Fibroblast of peridontal ligament (primary cell): ENCODE measurements around the gene AP1B1.

ENCODE experiments used
- DNase-seq: peaks from one replicate; pipeline ENCODE4 v3.0.0-alpha.2; 2010; ENCODE audit errors: extremely low read depth

AP1B1 gene

DNA sequence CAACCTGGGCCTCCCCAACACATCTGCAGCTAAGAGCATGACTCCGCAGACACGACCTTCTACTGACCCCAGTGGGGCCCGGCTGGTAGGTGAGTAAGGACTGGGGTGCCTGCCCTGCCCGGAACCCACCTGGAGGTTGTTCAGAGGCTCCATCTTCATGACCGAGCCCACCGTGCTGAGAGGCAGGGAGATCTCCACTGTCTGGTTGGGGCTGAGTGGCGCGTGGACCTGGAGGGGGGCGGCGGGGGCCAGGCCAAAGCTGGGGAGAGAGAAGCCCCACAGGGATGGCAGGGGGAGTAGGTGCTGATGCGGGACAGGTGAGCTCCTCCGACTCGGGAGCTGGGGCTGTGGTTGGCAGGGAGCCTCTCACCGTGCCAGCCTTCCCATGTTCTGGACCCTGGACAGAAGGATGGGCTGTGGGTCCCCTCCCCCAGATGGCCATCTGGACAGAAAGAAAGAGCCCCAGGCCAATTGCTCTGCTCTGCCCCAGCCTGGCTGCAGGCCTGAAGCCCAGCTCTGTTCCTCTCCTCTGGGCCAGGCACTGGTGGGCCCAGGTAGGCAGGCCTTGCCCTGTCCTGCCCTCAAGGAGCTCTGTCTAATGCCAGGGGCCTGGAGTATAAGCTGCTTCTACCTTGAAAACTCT is 56.6 kb downstream of the AP1B1 start:
- no peak for DNase-seq

DNA sequence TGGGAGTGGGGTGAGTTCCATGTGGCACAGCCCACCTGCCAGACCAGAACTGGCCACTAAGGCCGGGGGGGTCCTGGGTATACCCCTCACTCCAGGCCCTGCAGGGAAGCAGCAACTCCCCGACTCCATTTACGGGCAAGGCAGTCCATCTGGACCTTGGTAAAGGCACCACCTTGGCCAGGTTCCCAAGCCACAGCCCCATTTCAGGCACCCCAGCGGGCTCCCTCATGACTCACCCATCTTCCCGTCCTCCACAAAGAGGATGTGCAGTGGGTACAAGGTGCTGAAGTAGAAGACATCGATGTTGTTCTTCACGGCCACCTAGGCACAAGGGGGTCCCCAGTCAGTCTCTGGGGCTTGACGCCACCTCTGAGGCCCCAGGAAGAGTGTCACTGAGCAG is 57.2 kb downstream of the AP1B1 start:
- DNase-seq: no peak

DNA sequence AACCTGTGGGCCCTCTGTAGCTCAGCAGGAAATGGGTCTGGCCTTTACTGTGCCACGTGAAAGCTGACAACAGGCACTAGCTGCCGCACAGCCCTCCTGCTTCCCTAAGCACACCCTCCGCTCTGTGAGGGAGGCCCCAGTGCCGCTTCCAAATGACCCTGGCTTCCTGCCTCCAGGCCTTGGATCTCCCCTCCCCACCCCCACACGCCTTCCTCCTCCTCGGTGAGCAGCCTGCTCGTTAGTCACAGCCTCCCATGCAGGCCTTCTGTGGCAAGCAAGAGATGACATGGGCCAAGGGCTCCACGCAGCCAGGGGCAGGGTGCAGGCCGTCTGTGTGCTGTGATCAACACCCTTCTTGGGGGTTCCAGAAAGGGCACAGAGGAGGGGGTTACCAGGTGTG is 57.6 kb downstream of the AP1B1 start:
- DNase-seq: no peak

DNA sequence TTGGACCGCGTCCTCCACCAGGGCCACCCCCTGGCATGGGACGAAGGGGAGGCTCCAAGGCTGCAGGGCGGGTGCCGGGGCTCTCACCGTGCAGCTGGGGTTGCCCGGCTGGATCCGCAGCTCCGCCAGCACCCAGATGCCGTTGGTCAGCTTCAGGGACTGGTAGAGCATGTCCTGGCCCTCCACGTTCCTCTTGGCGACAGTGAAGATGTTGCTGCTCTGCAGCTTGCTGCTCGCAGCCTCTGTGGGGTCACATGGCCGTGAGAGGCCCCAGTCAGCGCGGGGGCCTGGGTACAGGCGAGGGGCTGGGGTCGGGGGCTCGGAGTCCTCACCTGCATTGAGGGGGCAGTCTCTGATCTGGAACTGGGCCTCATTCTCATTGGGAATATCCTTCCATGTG is 58.1 kb downstream of the AP1B1 start:
- DNase-seq: no peak

DNA sequence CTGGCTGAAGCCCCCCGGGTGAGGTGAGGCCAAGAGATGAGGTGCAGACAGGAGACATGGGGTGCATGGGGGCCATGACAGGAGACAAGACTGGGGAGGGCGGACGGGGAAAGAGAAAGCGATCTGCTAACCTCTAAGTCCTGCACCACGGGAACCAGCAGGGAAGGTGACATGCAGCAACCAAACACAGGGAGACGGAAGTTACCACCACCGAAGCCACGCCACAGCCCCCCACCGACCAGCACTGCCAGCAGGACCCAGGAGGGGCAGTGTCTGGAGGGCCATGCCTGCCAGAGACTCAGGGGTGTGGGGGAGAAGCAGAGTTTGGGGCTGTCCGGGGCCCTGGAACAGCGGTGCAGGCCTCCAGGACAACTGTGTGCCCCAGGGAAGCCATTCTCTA is 58.8 kb downstream of the AP1B1 start:
- DNase-seq: no peak

DNA sequence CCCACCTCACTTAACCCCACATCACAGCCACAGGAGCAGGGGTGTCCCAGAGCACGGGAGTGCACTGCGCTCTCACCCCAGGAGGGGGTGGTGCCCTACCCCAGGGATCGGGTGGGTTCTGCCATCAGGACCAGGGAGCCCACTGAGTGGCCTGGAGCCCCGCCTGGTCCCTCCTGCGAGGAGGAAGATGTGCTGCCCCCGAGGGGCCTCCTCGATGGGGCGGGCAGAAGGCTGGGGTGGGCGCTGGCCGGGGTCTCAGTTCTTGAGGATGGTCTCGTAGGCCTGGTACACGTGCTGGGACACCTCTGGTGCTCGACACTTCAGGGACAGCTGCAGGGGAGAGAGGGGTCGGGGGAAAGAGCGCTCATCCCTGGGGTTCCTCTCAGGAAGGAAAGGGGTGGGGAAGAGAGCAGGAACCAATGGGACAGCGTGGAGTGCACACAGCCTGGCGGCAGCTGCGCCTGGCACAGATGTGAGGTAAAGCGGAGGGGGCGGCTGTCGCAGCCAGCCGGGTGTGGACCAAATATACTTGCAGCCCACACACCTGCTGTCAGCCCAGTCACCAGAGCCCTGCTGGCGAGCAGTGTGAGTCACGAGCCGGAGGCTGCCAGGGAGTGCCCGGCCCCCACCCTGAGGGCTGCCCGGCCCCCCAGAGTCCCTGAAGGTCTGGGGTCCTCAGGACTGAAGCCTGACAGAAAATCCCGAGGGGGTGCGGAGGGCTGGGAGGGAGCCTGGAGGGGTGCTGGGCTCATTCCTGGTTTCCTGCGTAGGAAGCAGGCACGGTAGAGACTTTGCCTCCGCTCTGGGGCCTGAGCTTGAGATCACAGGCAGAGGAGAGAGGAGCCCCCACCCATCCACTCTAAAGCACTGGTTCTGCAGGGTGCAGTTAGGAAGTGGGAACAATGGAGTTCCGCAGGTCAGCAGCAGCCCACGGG is 59.5 kb downstream of the AP1B1 start:
- no peak for DNase-seq

DNA sequence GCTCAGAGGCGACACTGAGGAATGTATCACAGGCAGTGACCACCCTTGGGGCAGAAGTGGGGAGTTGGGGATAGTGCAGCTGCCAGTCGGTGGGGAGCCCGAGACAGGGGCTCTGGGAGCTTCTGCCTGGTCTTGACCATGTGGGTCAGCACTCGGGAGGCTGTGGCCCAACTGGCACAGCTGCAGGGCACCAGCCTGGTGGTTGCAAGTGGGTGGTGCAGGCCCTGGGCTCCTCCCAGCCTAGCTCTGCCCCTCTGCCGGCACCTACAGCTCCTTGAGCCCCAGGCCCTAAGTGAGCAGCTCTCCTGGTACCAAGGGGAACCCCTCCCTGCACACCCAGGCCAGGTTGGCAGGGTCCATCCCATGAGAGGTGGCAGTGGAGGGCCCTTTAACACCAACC is 60.3 kb downstream of the AP1B1 start:
- no peak for DNase-seq

DNA sequence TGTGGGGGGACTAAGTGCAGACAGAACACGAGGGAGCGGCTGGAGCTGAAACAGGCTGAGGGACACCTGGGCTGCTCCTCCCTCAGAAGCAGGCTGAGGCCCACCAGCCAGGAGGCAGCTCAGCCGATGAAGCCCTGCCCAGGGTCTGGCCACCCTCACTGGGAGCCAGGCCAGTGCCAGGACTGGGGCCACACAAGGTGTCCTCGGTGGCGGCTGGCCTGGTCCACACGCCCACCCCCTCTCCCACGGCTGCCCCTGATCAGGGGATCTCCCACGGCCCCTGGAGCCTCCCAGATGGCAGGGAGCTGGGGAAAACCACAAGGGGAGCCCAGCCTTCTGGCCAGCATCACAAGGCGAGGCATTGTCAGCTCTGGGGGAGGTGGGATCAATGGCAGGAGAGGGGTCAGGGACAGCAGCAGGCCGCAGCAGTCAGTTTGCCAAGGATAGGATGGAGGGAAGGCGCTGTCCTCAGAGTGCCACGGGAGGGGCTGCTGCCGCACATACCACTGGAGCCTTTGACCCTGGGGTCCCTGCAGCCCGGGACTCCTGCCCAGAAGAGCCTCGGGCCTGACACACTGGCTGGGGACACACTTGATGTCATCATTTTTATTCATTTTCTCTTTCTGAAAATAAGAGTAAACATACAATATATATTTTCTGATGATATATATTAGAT is 61.1 kb downstream of the AP1B1 start:
- DNase-seq: no peak

DNA sequence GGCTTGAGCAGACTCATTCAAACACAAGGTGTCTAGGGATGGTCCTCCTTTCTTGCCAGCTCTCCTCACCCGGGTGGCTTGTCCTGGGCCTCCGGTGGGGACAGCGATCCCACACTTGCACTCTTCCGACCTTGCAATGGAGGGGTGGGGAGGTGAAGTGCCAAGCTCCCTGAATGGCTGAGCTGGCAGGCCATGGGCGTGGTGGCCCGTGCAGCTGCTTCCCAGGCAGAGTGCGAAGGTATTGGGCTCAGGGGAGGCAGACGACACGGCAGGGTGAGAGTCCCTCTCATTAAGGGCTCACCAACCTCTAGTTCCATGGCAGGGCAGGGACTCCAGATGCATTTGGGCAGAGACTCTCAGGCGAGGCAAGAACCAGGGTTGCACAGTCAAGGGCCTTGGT is 61.9 kb downstream of the AP1B1 start:
- no peak for DNase-seq

DNA sequence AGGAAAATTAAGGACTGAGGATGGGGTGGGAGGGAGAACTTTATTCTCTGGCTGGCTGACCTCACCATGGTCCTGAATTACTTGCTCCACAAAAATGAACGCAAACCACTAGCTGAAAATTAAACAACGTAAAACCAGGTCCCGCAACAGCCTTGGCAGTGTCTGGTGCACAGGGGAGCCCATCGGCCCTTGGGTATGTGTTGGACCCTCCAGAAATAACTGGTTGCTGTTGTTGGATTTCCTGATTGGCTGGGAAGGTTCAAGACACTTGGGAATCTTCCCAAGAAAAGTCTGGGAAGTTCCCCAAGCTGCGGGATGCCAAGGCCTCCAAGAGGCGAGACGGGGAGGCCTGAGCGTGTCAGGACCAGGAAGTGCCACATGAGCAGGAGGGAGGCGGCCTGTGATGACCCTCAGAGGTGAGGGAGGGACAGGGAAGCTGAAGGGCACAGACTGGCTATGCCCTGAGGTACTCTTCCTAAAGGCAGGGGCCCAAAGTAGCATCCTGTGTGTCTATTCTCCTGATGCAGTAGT is 62.5 kb downstream of the AP1B1 start:
- DNase-seq: peak; percentile 28

DNA sequence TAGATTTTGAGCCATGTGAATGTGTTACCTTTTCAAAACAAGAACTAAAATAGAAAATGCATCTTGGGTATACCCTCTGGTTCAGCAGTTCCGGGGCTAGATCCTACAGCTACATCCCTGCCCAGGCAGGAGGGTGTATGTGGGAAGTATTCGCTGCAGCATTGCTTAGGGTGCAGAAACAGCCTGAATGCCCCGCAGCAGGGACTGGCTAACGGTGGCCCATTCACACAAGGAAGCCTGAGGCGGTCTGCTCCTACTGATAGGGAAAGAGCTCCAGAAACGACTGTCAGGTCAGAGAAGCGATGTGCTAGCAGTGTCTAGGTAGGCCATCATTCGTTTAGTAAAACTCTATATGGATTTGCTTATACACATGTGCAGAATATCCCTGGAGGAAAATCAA is 63.0 kb downstream of the AP1B1 start:
- no peak for DNase-seq

DNA sequence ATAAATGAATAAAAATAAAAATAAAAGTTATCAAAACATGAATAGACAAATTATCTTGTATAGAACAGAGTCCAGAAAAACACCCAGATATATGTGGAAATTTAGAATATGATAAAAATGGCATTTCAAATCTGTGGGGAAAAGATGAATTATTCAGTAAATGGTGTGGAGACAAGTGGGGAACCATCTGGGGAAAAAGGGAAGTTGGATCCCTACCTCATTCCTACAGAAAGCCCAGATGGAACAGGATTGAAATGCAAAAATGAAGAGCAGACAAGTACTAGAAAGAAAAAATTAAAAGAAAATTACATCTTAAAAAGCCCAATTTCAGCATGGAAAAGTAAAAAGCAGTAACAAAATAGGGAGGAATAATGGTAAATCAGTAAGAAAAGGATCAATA is 64.7 kb downstream of the AP1B1 start:
- DNase-seq: no peak

DNA sequence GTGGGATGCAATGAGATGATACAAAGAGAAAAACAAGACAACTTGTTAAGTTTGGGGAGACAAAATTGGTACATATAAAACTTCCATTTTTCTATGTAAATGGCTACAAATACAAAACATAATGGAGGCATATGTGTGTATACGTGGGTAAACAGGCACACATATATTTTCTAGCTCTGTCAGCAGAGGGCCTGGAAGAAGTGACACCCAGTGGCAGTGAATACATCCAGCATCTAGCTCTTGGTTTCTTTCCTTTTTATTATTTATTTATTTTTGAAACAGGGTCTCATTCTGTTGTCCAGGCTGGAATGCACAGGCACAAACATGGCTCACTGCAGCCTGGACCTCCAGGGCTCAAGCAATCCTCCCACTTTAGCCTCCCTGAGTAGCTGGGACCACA is 67.8 kb downstream of the AP1B1 start:
- DNase-seq: no peak

DNA sequence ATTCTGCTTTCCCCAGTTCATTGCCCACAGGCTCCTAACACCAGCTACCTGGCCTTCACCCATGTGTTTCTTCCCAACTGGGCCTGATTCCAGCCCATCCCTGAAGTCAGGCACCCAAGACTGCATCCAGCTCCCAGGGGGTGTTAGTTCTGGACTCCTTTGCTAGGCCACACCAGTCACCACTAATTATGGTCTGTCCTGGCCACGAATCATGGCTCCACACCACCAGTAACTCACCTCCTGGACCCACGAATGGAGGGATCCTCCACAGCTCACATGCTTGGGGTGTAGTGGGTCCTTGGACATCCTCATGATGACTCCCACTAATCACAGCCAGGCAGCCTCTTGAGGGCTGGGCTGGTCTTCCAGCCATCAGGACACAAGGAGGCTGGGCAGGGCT is 69.3 kb downstream of the AP1B1 start:
- DNase-seq: no peak

DNA sequence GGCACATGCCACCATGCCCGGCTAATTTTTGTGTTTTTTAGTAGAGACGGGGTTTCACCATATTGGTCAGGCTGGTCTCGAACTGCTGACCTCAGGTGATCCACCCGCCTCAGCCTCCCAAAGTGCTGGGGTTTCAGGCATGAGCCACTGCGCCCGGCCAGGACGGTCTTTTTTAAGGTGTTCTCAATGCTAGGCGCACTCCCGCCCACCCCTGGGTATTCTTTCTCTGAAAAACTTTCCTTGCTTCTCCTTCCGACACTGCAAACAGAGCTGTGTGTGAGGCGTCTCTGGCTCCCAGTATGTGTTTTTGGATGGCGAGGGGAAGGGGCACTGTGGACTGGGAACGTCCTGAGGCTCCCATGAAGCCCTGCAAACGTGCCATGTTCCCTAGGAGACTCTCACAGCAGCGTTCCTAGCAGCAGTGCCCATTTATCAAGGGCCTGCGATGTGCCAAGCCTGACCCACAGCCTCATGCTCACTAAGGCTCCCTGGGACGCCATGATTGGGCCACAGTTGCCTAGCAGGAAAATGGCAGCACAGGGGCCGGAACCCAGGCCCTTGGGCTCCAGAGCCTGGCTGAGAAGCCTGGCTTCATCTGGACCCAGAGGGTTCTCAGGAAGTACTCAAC is 70.4 kb downstream of the AP1B1 start:
- DNase-seq: no peak

DNA sequence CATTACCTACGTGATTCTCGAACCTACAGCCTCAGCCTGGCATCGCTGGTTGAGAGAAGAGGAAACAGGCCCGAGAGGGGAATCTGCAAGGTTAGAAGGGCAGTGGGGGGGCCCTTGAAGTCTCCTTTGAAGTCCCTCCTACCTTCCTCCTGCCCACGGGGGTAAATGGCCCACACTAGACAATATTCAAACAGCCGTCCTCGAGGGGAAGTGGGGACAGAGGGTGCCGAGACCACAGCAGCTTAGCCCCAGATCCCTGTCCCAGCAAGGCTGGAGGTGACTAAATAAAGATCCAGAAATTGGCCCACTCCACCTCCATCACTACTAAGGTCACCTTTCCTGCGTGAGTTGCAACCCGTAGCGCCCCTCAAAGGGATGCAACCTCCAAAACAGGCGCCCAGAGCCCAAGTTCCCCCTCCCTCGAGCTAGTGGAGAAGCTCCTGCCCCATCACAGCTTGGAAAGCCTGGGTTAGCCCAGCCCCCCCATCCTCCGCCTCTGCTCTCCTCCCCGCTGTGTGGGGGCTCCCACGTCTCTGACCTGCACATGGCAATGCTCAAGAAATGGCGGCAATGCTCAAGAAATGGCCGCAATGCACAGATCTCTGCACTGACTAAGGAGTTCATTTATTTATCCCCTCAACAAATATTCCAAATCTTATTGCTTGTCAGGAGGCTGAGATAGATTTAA is 72.1 kb downstream of the AP1B1 start:
- DNase-seq: no peak

DNA sequence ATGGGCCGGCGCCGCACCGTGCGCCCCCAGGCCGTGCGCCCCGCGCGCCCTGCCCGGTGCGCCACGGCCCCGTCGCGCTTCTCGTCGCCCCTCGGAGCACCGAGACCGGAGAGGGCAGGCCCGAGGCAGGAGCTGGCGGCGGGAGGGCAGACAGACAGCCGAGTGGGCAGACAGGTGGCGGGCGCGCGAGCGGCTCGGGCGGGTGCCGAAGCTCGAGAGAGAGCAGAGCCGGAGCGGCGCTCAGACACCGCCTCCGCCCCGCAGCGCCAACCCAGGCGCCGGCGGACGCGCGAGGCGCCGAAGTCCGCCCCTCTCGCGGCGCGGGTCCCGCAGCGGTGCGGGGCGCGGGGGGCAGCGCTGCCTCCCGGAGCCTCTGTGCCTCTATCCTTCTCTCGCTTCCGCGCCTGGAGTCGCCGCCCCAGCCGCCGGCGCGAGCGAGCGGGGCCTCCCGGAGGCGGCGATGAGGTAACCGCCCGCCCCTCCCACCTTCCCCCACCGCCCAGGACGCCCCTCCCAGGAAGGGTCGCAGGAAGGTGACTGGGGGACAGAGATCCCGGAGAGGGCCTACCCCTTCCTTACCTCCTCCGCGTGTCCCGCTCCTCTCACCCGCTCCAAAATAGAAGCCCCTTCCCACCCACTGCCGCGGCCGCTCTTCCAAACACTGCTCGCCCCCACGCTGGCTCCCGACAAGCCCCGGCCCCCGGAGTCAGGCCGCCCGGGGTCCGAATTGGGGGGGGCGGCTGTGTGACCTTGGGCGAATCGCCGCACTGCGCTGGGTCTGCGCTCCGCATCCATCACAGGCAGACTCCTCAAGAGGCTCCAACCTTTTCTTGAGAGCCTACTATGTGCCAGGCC is 72.9 kb downstream of the AP1B1 start, which contains the start of gene RASL10A:
RASL10A (minus strand) TSS at position 412 of the 855 bp plus-strand sequence. CDS start 451 bp downstream, outside the sequence.
- DNase-seq: no peak

DNA sequence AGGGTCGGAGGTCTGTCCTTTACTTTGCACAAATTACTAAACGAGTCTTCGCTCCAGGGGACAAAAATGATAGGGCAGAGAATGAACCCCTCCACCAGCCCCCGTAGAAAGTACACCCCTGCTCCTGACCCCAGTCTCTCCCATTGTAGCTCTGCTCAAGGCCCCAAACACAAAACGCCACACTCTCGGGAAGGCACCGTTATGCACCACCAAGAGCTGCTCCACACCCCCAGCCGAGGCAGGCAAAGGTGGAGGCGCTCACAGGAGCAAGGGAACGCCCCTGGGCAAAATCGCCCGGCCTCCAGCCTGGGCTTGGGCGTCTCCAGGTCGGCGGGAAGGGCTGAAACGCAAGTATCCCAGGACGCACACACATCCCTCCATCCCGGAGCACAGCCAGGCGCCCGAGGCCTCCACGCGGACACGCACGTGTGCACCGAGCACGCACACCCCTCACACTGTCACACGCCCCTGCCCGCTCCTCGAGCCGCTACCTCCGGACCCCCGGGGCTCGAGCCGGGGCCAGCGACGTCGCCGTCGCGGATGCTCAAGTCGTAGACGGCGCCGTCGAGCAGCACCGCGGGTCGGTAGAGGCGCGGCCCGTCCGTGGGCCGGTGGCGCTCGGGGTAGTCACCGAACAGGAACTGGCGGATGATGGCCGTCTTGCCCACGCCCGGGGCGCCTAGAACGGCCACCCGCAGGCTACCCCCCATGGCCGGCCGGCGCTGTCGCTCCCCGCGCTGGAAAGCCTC is 73.7 kb downstream of the AP1B1 start:
- no peak for DNase-seq

DNA sequence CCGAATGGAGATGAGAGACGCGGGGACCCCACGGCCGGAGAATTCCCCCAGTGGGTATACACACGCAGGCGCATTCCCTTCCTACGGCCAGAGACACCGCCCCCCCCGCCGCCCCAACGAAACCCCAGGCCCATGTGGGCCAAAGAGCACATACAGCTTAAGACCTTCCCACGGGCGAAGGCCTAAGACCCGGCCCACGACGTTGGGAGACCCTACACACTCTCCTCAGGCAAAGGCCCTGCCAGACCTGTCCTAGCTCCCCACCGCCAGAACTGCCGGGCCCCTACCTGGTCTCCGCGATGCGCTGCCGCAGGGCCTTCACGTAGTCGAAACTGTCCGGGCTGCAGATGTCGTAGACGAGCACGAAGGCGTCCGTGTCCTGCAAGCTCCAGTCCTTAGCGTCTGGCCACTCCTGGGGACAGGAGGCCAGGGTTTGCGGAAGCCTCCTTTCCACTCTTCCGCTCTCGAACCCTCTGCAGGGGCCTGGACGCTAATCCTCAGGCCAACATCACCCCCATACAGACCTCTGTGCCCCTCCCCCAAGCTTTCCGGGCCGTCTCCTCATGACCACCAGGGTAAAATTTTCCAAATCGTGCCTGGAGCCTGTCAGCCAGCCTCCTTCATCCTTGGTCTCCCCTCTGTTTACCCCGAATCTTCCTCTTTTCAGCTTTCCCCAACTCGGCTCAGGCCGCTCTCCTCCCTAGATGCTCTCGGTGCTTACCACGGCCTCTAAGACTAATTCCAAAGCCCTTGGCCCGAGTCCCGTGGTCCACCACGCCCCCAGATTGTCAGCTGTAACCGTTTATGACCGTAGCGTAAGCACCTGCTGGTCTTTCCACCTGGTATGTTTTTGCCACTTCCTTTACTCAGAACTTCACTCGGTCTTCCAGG is 74.5 kb downstream of the AP1B1 start:
- no peak for DNase-seq
